ENCODE measurements around the gene B3GNT3.

B3GNT3 gene

DNA sequence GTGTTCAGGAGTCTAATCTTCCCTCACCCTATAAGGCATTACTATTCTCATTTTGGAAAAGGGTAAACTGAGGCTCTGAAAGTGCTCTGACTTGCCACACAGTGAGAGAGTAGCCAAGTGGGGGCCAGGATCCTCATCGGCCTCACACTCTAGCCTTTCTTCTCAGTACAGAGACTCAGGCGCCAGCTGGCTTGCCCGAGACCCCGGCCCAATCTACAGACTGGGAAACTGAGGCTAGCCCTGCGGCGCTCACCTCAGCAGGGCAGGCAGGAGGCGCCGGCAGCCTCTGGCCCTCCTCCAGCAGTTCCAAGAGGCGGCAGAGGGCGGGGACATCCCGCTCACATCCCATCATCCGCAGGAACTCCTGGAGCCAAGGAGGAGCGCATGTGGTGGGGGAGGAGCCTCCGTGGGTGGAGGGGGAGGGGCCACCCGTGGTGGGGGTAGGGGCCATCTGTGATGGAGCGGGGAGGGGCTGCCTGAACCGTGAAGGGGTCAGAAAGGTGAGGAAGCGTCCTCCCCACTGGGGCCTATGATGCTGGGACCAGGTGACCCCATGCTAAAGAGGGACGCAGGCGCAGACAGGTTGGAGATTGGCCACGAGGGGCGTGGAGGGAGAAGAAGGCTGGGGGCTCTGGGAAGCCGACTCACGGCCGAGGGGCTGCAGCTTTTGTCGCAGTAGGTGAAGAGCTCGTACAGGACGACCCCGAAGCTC lies 35.1 kb downstream of the B3GNT3 start:
- no peaks in the 10 kb centered on the region for H3K9me3 ChIP-seq (ENCODE audit: insufficient read depth, low read depth, low read length)
- peak overlapping the region; percentile 65 for H3K4me3 ChIP-seq (ENCODE audit: low read length)
- peak overlapping the region; percentile 77; the same call in 1 of the 2 replicates for H3K27ac ChIP-seq (ENCODE audit: low read depth, low read length)
- H3K4me1 ChIP-seq (ENCODE audit: insufficient read depth, low read length): peaks cover 7% of the 10 kb centered on the region
- 5% methylated on average over 28 of the region's 29 CpGs for WGBS
- peaks cover 6% of the 10 kb centered on the region; the same call in 1 of the 2 replicates for H3K27me3 ChIP-seq (ENCODE audit: insufficient read depth, low read length)
- no peaks in the 10 kb centered on the region for H3K36me3 ChIP-seq (ENCODE audit: insufficient read depth, low read length)
- peak overlapping the region; percentile 46; the same call in 1 of the 2 replicates for H3K9ac ChIP-seq (ENCODE audit: low read depth, low read length)

GRCh38 chr19:17830567-17831418 lies 35.9 kb downstream of the B3GNT3 start:
- 8% methylated on average over 50 of the region's 50 CpGs for WGBS
- peaks cover 6% of the 10 kb centered on the region; the same call in 1 of the 2 replicates for H3K27me3 ChIP-seq (ENCODE audit: insufficient read depth, low read length)
- no peaks in the 10 kb centered on the region for H3K36me3 ChIP-seq (ENCODE audit: insufficient read depth, low read length)
- H3K4me1 ChIP-seq (ENCODE audit: insufficient read depth, low read length): peaks cover 7% of the 10 kb centered on the region
- peak overlapping the region; percentile 67 for H3K4me3 ChIP-seq (ENCODE audit: low read length)
- peak overlapping the region; percentile 46; the same call in 1 of the 2 replicates for H3K9ac ChIP-seq (ENCODE audit: low read depth, low read length)
- H3K27ac ChIP-seq (ENCODE audit: low read depth, low read length): peak overlapping the region; percentile 77; the same call in 1 of the 2 replicates
- H3K9me3 ChIP-seq (ENCODE audit: insufficient read depth, low read depth, low read length): no peaks in the 10 kb centered on the region

DNA sequence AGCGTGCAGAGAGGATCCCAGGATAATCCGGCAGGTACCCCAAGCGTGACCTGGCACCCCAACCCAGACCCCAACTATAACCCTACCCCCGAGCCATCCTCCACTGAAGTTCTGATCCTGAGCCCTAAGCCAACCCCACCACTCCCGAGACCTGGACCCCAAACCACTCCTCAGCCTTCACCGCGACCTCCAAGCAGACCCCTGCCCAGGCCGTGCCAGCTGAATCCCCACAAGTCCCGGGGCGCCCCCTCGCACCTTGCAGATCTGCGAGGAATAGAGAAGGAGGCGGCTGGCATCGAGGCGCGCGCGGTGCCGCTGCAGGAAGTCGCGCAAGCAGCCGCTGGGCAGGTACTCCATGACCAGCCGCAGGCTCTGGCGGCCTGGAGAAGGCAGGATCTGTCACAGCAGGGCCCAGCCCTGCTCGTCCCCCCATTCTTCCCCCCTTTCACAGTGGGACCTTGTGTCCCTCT lies 36.5 kb downstream of the B3GNT3 start:
- Histone ChIP-seq H3K36me3 (ENCODE audit: insufficient read depth, low read length) (no peaks in the 10 kb centered on the region), H3K9ac (ENCODE audit: low read depth, low read length) (0 out of 2 replicates have a peak overlapping the region, but pooled peaks have one; percentile 26), H3K4me1 (ENCODE audit: insufficient read depth, low read length) (peaks cover 7% of the 10 kb centered on the region), H3K9me3 (ENCODE audit: insufficient read depth, low read depth, low read length) (no peaks in the 10 kb centered on the region), H3K27ac (ENCODE audit: low read depth, low read length) (no peak overlapping the region), H3K4me3 (ENCODE audit: low read length) (peak overlapping the region; percentile 67), H3K27me3 (ENCODE audit: insufficient read depth, low read length) (peaks cover 6% of the 10 kb centered on the region; the same call in 1 of the 2 replicates)
- 52% methylated on average over 25 of the region's 25 CpGs for WGBS

GRCh38 chr19:17832443-17833208 lies 37.7 kb downstream of the B3GNT3 start:
- Histone ChIP-seq H3K4me3 (ENCODE audit: low read length) (no peak overlapping the region), H3K36me3 (ENCODE audit: insufficient read depth, low read length) (no peaks in the 10 kb centered on the region), H3K27ac (ENCODE audit: low read depth, low read length) (no peak overlapping the region), H3K9me3 (ENCODE audit: insufficient read depth, low read depth, low read length) (no peaks in the 10 kb centered on the region), H3K4me1 (ENCODE audit: insufficient read depth, low read length) (peaks cover 7% of the 10 kb centered on the region), H3K9ac (ENCODE audit: low read depth, low read length) (no peak overlapping the region), H3K27me3 (ENCODE audit: insufficient read depth, low read length) (peaks cover 6% of the 10 kb centered on the region; the same call in 1 of the 2 replicates)
- WGBS: 92% methylated on average over 17 of the region's 17 CpGs

DNA sequence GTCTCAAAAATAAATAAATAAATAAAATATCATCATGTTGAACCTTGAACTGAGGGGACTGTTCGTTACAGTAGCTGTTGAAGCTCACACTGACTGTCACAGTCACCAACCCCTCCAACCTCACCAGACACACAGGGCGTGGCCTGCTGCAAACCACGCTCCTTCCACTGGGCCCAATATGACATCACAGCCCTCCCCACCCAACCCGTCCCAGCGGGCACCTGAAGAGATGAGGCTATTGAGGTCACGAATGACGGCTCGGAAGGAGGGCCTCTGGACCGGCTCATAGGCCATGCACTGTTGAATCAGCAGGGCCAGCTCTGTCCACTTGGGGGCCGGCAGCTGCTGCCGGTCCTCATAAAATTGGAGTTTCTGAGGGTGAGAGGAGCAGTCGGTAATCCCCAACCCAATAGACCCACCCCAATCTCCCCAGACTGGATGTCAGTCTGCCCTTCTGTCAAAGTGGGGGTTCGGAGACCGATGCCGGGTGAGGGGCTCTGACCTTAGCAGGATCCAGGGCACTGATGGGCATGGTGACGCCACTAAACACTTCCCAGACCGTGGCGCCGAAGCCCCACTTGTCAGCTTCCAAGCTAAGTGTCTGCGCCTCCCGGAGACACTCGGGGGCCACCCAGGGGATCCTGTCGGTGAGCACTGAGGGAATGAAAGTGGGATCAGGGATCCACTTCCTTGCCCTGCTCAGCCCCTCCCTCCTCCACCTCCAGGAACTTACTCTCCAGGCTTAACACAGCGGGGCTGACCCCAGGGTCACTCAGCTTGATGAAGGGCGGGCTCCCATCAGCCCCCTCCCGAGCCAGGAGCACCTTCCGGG lies 39.6 kb downstream of the B3GNT3 start:
- WGBS: 65% methylated on average over 27 of the region's 27 CpGs
- peaks cover 6% of the 10 kb centered on the region; the same call in 1 of the 2 replicates for H3K27me3 ChIP-seq (ENCODE audit: insufficient read depth, low read length)
- H3K9ac ChIP-seq (ENCODE audit: low read depth, low read length): no peak overlapping the region
- H3K36me3 ChIP-seq (ENCODE audit: insufficient read depth, low read length): no peaks in the 10 kb centered on the region
- no peaks in the 10 kb centered on the region for H3K9me3 ChIP-seq (ENCODE audit: insufficient read depth, low read depth, low read length)
- no peak overlapping the region for H3K27ac ChIP-seq (ENCODE audit: low read depth, low read length)
- H3K4me1 ChIP-seq (ENCODE audit: insufficient read depth, low read length): peaks cover 7% of the 10 kb centered on the region
- no peak overlapping the region for H3K4me3 ChIP-seq (ENCODE audit: low read length)

GRCh38 chr19:17835182-17836006 lies 40.5 kb downstream of the B3GNT3 start:
- 70% methylated on average over 7 of the region's 8 CpGs for WGBS
- H3K27ac ChIP-seq (ENCODE audit: low read depth, low read length): no peak overlapping the region
- H3K9me3 ChIP-seq (ENCODE audit: insufficient read depth, low read depth, low read length): no peaks in the 10 kb centered on the region
- no peaks in the 10 kb centered on the region for H3K36me3 ChIP-seq (ENCODE audit: insufficient read depth, low read length)
- H3K4me1 ChIP-seq (ENCODE audit: insufficient read depth, low read length): peaks cover 5% of the 10 kb centered on the region
- no peak overlapping the region for H3K4me3 ChIP-seq (ENCODE audit: low read length)
- peaks cover 6% of the 10 kb centered on the region; the same call in 1 of the 2 replicates for H3K27me3 ChIP-seq (ENCODE audit: insufficient read depth, low read length)
- H3K9ac ChIP-seq (ENCODE audit: low read depth, low read length): no peak overlapping the region

DNA sequence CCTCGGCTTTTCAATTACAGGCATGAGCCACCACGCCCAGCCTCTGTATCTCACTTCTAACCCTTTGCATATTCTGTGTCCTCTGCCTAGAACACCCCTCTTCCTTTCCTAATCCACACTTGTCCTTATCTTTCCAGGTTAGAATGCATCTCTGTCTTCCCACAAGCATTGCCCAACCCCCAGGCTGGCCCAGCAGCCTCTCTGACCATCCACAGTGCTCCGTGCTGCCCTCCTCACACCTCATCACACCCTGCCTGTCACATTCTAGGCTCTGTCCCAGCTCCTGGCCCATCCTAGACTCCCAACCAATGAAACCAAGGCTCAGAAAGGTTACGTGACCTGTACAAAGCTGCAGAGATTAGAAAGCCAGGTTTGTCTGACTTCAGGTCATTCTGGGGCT lies 41.6 kb downstream of the B3GNT3 start:
- no peak overlapping the region for H3K27ac ChIP-seq (ENCODE audit: low read depth, low read length)
- peaks cover 12% of the 10 kb centered on the region; the same call in 1 of the 2 replicates for H3K27me3 ChIP-seq (ENCODE audit: insufficient read depth, low read length)
- WGBS: 80% methylated on average over 4 of the region's 4 CpGs
- H3K4me3 ChIP-seq (ENCODE audit: low read length): no peak overlapping the region
- H3K4me1 ChIP-seq (ENCODE audit: insufficient read depth, low read length): peaks cover 5% of the 10 kb centered on the region
- no peaks in the 10 kb centered on the region for H3K36me3 ChIP-seq (ENCODE audit: insufficient read depth, low read length)
- H3K9me3 ChIP-seq (ENCODE audit: insufficient read depth, low read depth, low read length): no peaks in the 10 kb centered on the region
- H3K9ac ChIP-seq (ENCODE audit: low read depth, low read length): no peak overlapping the region

- Histone ChIP-seq H3K9me3 (ENCODE audit: insufficient read depth, low read depth, low read length) (no peaks in the 10 kb centered on the region), H3K4me3 (ENCODE audit: low read length) (no peak overlapping the region), H3K36me3 (ENCODE audit: insufficient read depth, low read length) (no peaks in the 10 kb centered on the region), H3K27me3 (ENCODE audit: insufficient read depth, low read length) (peaks cover 16% of the 10 kb centered on the region), H3K9ac (ENCODE audit: low read depth, low read length) (no peak overlapping the region), H3K4me1 (ENCODE audit: insufficient read depth, low read length) (peaks cover 5% of the 10 kb centered on the region), H3K27ac (ENCODE audit: low read depth, low read length) (no peak overlapping the region)
- WGBS: 96% methylated on average over 7 of the region's 7 CpGs
Observed at GRCh38 chr19:17837972-17838371, 43.0 kb downstream of the B3GNT3 start.

DNA sequence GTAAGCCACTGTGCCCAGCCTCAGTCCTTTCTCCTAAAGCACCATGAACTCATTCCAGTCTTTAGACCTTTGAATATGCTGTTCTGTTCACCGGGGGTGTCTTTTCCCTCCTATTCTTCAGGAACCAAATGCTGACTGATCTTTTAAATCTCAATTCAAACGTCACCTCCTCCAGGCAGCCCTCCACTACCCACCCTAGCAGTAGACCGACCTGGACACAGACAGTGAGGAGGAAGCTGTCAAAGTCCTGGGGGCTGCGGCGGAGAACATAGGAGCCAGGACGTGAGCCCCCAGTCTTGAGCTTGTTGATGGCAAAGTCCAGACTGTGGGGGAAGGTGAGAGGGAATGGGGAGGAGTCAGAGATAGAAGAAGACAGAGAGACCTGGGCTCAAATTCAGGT lies 45.1 kb downstream of the B3GNT3 start:
- Histone ChIP-seq H3K4me1 (ENCODE audit: insufficient read depth, low read length) (peaks cover under 1% of the 10 kb centered on the region; the same call in 1 of the 2 replicates), H3K4me3 (ENCODE audit: low read length) (no peak overlapping the region), H3K9me3 (ENCODE audit: insufficient read depth, low read depth, low read length) (no peaks in the 10 kb centered on the region), H3K36me3 (ENCODE audit: insufficient read depth, low read length) (no peaks in the 10 kb centered on the region), H3K27ac (ENCODE audit: low read depth, low read length) (no peak overlapping the region), H3K27me3 (ENCODE audit: insufficient read depth, low read length) (peaks cover 20% of the 10 kb centered on the region), H3K9ac (ENCODE audit: low read depth, low read length) (no peak overlapping the region)
- 90% methylated on average over 6 of the region's 6 CpGs for WGBS

All from HUES64 (cell line).